Left hindlimb (tissue), 1 donor: ENCODE results near the gene SH3TC2.

Source experiments
- DNase-seq: peaks from one replicate; pipeline ENCODE4 v3.0.0-alpha.2; 2018

SH3TC2 gene

GRCh38 chr5:149027636-149028035, 35.2 kb downstream of the SH3TC2 start:
- no peak for DNase-seq

- no peak for DNase-seq
Measured at GRCh38 chr5:149024943-149025342, 37.9 kb downstream of the SH3TC2 start.

GRCh38 chr5:149024477-149024876, 38.4 kb downstream of the SH3TC2 start:
- no peak for DNase-seq

GRCh38 chr5:149022200-149022599, 40.7 kb downstream of the SH3TC2 start:
- no peak for DNase-seq

- DNase-seq = no peak
Measured at GRCh38 chr5:149019679-149020078, 43.2 kb downstream of the SH3TC2 start.

GRCh38 chr5:149018909-149019443, 43.9 kb downstream of the SH3TC2 start:
- no peak for DNase-seq

- DNase-seq = no peak
Measured at GRCh38 chr5:149017636-149018035, 45.2 kb downstream of the SH3TC2 start.

GRCh38 chr5:149015561-149015960, 47.3 kb downstream of the SH3TC2 start:
- no peak for DNase-seq

- DNase-seq = no peak
Measured at GRCh38 chr5:149015126-149015525, 47.7 kb downstream of the SH3TC2 start.

GRCh38 chr5:149014571-149015031, 48.3 kb downstream of the SH3TC2 start:
- no peak for DNase-seq

GRCh38 chr5:149013796-149014195, 49.1 kb downstream of the SH3TC2 start:
- no peak for DNase-seq

- no peak for DNase-seq
Measured at GRCh38 chr5:149012350-149012749, 50.5 kb downstream of the SH3TC2 start.

- DNase-seq = no peak
Measured at GRCh38 chr5:149011728-149012127, 51.1 kb downstream of the SH3TC2 start.

- no peak for DNase-seq
Measured at GRCh38 chr5:149011084-149011483, 51.8 kb downstream of the SH3TC2 start.

- DNase-seq = no peak
Measured at GRCh38 chr5:149007174-149007573, 55.7 kb downstream of the SH3TC2 start.

GRCh38 chr5:149006426-149006825, 56.4 kb downstream of the SH3TC2 start:
- DNase-seq = no peak

GRCh38 chr5:149005077-149005892, 57.6 kb downstream of the SH3TC2 start:
- DNase-seq = no peak

GRCh38 chr5:149004559-149004958, 58.3 kb downstream of the SH3TC2 start:
- DNase-seq = no peak

GRCh38 chr5:149002761-149003689, 59.8 kb downstream of the SH3TC2 start:
- DNase-seq = no peak

- peak; percentile 48 for DNase-seq
Measured at GRCh38 chr5:149002053-149002452, 60.8 kb downstream of the SH3TC2 start.

GRCh38 chr5:149001162-149001561, 61.7 kb downstream of the SH3TC2 start:
- no peak for DNase-seq

- DNase-seq = no peak
Measured at GRCh38 chr5:148999741-149000140, 63.1 kb downstream of the SH3TC2 start.

GRCh38 chr5:148998174-148998797, 64.6 kb downstream of the SH3TC2 start:
- DNase-seq = no peak
